ENCODE data around the gene ATP1B3.

ATP1B3 gene

GRCh38 chr3:141860766-141861513 lies 15.5 kb upstream of the ATP1B3 start:
- DNase-seq, result no peak

DNA sequence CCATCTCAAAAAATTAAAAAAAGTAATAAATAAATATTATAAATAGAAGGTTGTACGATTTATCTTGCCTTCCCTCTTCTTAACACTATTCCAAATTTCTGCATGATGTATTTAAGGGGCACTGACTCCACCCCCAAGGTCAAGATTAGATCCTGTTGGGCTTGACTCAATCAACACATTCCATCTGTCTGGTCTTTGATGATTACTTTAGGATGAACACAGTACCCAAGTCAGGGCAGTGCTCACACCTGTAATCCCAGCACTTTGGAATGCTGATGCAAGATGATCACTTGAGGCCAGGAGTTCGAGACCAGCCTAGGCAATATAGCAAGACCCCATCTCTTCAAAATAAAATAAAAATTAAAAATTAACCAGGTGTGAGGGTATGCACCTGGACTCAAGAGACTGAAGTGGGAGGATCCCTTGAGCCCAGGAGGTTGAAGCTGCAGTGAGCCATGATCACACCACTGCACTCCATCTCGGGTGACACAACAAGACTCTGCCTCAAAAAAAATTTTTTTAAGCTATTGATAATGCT lies 14.1 kb upstream of the ATP1B3 start:
- no peak for DNase-seq

GRCh38 chr3:141863491-141863890 lies 13.0 kb upstream of the ATP1B3 start:
- no peak for DNase-seq

DNA sequence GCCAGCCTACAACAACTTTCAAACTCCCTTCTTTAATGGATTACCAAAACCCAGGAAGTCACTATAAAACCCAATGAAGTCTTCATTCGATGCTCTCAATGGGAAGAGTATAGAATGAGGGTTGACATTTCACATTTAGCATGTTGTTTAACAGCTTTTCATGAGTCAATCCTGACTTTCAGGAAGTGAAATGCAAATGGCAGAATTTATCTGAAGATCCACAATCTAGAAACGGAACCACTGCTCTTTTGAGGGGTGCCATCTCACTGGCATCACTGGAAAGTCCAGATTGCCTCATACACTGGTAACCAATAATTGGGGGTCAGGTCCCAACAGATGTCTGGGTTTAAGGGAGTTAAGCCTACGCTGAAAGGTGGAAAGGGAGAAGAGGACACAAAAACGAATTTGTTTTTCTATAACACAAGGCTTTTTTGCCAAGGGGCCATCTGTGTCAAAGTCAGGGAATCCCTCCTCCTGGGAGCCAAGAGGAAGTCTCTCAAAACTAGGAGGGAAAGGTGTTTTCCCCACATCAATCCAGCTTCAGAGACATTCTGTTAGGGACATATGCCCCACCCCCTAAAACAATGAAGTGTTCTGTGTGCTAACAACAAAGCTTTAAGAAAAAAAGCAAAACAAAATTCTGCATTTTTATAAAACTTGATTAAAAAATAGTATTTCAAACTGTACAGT lies 12.0 kb upstream of the ATP1B3 start:
- DNase-seq, result no peak

- DNase-seq, result no peak
Observed at GRCh38 chr3:141865101-141865500, 11.3 kb upstream of the ATP1B3 start.

GRCh38 chr3:141870091-141870687 lies 6.3 kb upstream of the ATP1B3 start:
- no peak for DNase-seq

DNA sequence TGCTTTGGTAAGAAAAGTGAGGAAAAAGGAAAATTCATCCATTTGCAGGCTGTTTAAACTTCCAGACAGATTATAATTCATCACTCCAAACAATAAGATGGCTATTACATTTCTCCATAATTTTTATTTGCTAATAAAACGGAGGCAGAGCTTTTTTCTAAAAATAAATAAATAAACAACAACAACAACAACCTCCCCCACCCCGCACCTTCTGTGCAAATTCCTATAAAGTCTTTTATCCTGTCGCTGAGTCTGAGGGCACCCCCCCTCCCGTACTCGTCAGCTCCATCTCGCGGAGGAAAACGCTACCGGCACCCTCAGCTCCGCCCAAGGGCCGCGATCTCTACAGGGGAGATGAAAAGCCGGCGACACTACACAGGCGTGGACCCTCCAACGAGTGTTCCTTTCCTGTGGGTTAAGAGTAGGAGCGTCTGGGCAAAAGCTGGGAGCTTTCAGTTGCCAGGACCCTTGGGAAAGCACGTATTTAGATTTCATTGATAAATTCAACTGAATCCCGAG lies 1.0 kb upstream of the ATP1B3 start:
- DNase-seq, result peak; percentile 91

GRCh38 chr3:141875893-141876380 lies 506 bp upstream of the ATP1B3 start:
- DNase-seq, result peak; percentile 82

- DNase-seq, result peak; percentile 77
Observed at GRCh38 chr3:141876891-141877621, 613 bp downstream of the ATP1B3 start.

DNA sequence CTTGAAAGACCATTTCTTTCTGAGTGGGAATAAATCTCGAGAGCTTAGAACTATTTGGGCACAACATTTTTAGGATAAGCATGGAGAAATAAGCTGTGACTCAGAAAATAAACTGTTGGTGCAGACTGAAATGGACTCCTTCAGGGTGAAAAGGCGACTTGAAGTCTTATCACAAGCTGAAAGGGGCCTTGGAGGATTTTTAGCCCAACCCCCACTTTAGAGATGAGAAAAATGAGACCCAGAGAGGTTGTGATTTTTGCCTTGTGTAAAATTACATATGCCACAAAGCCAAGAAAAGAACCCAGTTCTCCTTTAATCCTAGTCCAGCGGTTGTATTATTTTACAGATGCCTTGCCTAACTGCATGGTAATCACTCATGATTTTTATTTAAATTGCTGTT lies 1.5 kb downstream of the ATP1B3 start:
- DNase-seq, result no peak

- DNase-seq, result no peak
Observed at GRCh38 chr3:141878326-141878725, 1.9 kb downstream of the ATP1B3 start.

GRCh38 chr3:141878817-141879216 lies 2.4 kb downstream of the ATP1B3 start:
- no peak for DNase-seq

GRCh38 chr3:141881702-141882101 lies 5.3 kb downstream of the ATP1B3 start:
- DNase-seq, result no peak

- DNase-seq, result no peak
Observed at GRCh38 chr3:141887051-141887450, 10.6 kb downstream of the ATP1B3 start.

DNA sequence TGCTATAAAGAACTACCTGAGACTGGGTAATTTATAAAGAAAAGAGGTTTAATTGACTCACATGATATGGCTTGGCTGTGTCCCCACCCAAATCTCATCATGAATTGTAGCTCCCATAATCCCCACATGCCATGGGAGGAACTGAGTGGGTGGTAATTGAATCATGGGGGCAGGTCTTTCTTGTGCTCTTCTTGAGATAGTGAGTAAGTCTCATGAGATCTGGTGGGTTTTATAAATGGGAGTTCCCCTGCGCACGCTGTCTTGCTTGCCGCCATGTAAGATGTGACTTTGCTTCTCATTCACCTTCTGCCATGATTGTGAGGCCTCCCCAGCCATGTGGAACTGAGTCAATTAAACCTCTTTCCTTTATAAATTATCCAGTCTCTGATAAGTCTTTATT lies 12.1 kb downstream of the ATP1B3 start:
- peak; percentile 17 for DNase-seq

GRCh38 chr3:141894524-141895176 lies 18.2 kb downstream of the ATP1B3 start:
- no peak for DNase-seq

DNA sequence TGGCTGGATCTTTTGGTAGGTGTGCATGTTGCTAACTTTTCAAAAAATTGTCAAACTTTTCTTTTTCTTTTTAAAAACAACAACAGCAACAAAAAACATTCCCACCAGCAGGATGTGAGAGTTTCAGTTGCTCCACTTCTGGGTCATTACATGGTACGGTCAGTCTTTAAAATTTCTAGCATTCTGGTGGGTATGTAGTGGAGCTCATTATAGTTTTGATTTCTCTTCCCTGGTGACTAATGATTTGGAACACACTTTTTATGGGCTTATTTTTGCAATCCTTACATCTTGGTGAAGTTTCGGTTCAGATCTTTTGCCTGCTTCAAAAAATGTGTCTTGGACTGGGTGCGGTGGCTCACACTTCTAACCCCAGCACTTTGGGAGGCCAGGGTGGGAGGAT lies 19.3 kb downstream of the ATP1B3 start:
- DNase-seq, result no peak

DNA sequence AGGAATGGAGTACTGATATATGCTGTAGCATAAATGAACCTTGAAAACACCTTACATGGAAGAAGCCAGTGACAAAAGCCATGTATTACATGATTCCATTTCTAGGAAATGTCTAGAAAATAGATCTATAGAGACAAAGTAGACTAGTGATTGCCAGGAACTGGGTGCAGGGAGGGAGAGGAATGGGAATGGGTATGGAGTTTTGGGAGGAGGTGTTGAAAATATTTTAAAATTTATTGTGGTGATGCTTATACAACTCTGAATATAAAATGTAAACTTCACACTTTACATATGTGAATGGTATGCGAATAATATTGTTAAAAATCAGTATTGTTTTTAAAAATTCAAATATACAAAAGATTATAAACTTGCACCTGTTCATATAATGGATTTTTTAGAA lies 22.5 kb downstream of the ATP1B3 start:
- no peak for DNase-seq

GRCh38 chr3:141900343-141900742 lies 23.9 kb downstream of the ATP1B3 start:
- peak; percentile 19 for DNase-seq

DNA sequence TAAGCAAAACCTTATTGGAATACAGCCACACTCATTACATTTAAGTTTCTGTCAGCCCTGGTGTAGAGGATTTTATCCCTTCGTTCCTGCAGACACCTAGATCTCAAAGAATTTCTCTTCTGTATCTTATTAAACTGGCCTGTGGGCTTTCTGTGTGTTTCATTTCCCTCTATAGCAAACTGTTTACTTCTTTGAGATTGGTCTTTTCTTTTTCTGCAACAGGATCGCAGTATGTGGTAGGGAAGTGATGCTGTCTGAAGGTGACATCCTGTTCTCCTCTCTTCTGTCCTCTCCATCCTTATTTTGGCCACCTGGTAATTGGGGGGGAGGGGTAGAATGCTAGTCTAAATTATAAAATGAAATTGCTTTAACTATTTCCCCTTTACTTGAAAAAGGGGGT lies 25.5 kb downstream of the ATP1B3 start:
- no peak for DNase-seq

DNA sequence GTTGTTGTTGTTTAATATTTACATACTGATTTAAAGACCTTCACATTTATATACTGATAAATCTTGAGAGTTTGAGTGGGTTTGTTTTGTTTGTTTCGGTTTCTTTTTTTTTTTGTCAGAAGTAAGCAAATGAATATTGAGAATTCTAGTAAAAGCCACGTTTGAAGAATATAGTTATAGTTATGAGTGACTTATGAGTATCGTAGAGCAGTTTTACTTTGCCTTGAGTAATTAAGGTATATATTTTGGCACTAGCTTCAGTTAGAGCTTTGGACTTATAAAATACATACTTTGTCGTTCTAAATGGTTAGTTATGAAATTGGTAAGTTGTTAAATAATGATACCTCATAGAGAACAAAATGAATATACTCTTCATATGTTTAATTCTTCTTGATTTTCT lies 27.8 kb downstream of the ATP1B3 start:
- no peak for DNase-seq

DNA sequence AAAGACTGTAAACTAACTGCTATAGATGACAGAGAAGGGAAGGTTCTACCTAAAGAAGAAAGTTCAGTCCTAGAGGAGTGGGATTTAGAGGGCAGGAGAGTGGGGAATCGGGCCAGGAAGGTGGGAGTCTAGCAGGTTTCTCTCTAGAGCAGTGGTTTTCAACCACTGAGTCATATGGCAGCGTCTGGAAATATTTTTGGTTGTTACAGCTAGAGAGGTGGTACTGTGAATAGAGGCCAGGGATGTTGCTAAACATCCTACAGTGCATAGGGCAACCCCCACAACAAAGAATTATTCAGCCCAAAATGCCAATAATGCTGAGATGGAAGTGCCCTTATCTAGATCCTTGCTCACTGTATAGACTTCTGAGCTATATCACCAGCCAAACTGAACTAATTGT lies 28.7 kb downstream of the ATP1B3 start:
- DNase-seq, result no peak

All from activated CD4-positive, alpha-beta T cell treated with anti-CD3 and anti-CD28 coated beads for 48 hours (primary cell).